ENCODE data around the gene PTPRG.
"Not testable (repeated sequence)": the region's sequence is repeated elsewhere in the genome, so short reads cannot be mapped to it uniquely, and the experiment has no call there.

PTPRG gene

DNA sequence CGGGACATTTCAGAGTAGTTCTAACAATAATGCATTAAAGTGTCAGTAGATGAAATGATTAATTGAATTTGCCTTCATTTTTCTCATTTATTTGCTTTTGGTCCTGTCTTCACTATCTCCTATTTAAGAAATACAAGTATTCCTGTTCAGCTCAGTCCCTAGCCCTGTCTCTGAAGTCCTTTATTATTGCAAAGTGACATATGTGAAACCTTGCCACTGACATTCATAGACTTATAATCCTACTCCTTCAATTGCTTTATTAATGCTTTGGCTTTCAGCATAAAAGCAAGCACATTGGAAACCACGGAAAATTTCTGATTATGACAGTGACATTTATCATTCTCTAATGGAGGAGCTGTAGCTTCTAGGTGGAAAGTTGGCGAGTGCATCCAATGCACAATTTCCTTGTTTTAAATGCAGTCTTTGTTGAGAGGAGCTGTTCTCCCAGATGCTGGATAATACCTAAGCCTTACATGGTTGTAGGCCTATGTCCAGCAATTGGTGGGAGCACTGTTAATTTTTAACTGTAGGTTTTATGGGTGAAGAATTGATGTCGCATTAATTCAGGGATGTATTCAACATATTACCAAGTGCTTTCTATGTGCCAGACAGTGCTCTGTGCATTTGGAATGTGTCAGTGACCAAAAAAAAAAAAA, 474.2 kb downstream of the PTPRG start:
- no peak for DNase-seq (ENCODE audit: insufficient read length)
- no peak for TF ChIP-seq TAF1 (IDR thresholded peaks at IDR 0.05; ENCODE audit: borderline replicate concordance, low read depth, low read length)
- no peak for TF ChIP-seq POLR2AphosphoS5 (IDR thresholded peaks at IDR 0.05; ENCODE audit: low read depth, low read length)
- TF ChIP-seq POLR2A (IDR thresholded peaks at IDR 0.05; ENCODE audit: low read depth, low read length), result no peak

DNA sequence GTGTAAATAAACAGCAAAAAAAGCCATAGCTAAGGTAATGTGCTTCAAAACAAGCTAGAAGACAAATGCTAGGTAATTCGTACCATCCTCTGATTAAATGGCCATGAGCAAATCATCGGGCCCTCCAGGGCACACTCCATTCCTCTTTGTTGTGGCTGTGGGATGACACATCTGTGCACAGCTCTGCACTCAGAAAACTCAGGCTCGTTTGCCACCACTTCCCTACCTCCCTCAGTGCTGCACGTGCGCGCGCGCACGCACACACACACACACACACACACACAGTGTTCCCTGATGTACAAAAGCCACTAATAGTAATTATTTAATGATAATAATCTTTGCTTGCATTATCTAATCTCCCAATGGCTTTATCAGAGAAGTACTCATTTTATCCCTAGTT, 475.4 kb downstream of the PTPRG start:
- DNase-seq (ENCODE audit: insufficient read length) (no peak), FAIRE-seq (no peak)
- TF ChIP-seq POLR2A (IDR thresholded peaks at IDR 0.05; ENCODE audit: low read depth, low read length) (no peak), POLR2AphosphoS5 (IDR thresholded peaks at IDR 0.05; ENCODE audit: low read depth, low read length) (no peak), TAF1 (IDR thresholded peaks at IDR 0.05; ENCODE audit: borderline replicate concordance, low read depth, low read length) (no peak)

More for the DNA sequence above, 474.2 kb downstream of the PTPRG start:
- no peak for FAIRE-seq

DNA sequence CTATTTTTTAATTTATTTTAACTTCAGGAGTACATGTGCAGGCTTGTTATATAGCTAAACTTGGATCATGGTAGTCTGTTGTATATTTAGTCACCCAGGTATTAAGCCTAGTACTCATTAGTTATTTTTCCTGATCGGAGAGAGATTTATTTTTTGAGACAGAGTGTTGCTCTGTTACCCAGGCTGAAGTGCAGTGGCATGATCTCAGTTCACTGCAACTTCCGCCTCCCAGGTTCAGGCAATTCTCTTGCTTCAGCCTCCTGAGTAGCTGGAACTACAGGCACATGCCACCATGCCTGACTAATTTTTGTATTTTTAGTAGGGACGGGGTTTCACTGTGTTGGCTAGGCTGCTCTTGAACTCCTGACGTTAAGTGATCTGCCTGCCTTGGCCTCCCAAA, 477.4 kb downstream of the PTPRG start:
- FAIRE-seq; DNase-seq (ENCODE audit: insufficient read length): not testable (repeated sequence)

DNA sequence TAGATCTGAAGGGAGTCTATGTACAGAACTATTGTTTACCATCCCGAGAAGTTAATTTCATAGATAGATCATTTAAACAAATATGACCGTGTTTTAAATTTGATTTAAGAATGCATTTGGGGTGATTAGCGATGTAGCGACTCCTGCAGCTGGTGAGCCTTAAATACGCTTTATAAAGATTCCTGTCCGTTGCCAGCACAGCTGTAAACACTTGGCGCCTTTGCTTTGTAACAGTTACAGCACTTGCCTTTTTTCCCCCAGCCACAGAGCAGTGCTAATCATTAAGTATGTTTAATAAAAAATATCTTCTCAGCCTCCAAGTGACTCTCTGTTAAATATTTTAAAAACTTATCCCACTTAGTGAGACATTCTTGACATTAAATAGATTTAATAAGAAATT, 478.2 kb downstream of the PTPRG start:
- FAIRE-seq, result no peak
- TF ChIP-seq POLR2AphosphoS5 (IDR thresholded peaks at IDR 0.05; ENCODE audit: low read depth, low read length) (no peak), TAF1 (IDR thresholded peaks at IDR 0.05; ENCODE audit: borderline replicate concordance, low read depth, low read length) (no peak), POLR2A (IDR thresholded peaks at IDR 0.05; ENCODE audit: low read depth, low read length) (no peak)
- no peak for DNase-seq (ENCODE audit: insufficient read length)

DNA sequence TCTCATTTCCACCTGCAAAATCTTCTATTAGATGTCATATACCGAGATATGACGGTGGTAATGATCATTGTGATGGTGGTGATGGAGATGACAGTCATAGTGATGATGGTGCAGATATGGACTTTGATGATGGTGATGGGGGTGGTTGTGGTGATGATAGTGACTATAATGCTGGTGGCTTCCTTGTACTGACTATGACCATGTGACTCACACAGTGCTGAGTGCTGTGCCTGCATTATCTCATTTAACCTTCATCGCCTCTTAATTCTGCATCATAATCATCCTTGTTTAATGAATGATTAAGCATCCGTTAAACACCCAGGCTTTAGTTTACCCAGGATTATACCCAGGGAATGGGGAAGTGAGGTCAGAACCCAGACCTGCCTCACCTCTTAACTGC, 480.3 kb downstream of the PTPRG start:
- FAIRE-seq (no peak), DNase-seq (ENCODE audit: insufficient read length) (no peak)

DNA sequence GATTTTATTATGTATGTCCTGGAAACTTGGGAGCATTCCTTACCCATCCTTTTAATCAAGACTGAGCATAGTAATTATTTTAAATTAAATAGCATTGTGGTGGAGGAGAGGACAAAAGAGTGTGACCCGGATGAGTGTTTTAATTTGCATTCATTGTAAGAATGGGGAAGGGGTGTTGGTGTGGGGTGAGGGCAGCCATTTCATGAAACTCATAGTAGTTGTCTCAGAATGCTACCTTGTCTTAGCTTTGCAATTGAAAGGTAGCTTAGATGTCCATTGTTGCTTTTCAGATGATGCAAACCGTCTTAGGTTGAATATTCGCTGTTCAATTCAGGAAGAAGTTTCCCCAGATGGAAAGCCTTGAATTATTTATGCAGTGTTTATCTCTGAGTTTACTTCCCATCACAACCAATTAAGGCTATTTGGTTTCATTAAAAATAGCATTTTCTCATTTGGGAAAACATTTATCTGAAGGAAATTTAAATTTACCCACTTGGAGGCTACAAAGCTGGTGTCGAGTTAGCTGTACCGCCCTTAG, 483.6 kb downstream of the PTPRG start:
- TF ChIP-seq TAF1 (IDR thresholded peaks at IDR 0.05; ENCODE audit: borderline replicate concordance, low read depth, low read length) (no peak), POLR2A (IDR thresholded peaks at IDR 0.05; ENCODE audit: low read depth, low read length) (no peak)
- DNase-seq (ENCODE audit: insufficient read length), result no peak
- FAIRE-seq, result no peak

More for the DNA sequence above, 480.3 kb downstream of the PTPRG start:
- TF ChIP-seq POLR2A (IDR thresholded peaks at IDR 0.05; ENCODE audit: low read depth, low read length), result no peak
- no peak for TF ChIP-seq POLR2AphosphoS5 (IDR thresholded peaks at IDR 0.05; ENCODE audit: low read depth, low read length)
- TF ChIP-seq TAF1 (IDR thresholded peaks at IDR 0.05; ENCODE audit: borderline replicate concordance, low read depth, low read length), result no peak

DNA sequence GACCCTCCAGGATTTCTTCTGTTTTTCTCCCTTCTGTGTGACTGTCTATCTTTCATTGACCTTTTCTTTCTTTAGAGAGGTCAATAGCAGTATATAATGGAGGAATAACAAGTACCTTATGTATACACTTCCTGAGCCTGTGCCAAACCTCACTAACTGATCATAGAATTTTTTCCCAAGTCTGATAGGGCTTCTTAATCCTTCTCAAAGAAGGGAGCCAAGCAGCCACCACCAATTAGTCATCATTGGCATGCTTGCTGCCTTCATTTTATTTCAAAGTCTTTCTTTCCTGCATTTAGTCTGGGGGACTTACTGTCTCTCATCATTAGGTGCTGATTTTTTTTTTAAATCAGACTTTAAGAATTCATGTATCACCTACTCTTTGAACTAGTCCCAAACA, 485.0 kb downstream of the PTPRG start:
- DNase-seq (ENCODE audit: insufficient read length) (no peak), FAIRE-seq (no peak)
- no peak for TF ChIP-seq POLR2AphosphoS5 (IDR thresholded peaks at IDR 0.05; ENCODE audit: low read depth, low read length)
- TF ChIP-seq TAF1 (IDR thresholded peaks at IDR 0.05; ENCODE audit: borderline replicate concordance, low read depth, low read length), result no peak
- TF ChIP-seq POLR2A (IDR thresholded peaks at IDR 0.05; ENCODE audit: low read depth, low read length), result no peak

DNA sequence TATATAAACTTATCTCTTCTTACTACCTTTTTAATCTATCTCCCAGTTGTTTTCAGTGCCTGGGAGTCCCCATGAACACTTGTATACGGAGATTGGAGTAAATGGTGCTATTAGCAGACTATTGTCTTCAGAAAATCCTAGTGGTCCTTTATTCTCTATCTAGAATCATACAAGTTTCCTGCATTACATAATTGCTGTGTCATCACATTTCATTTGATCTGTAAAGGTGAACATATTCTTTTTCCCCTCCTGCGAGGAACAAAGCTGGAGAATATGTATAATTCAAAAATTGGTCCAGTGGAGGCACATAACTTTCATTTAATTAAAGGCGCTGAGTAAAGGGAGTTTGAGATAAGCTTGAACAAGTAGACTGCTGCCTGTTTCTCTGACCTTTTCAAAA, 487.2 kb downstream of the PTPRG start:
- no peak for FAIRE-seq
- no peak for TF ChIP-seq TAF1 (IDR thresholded peaks at IDR 0.05; ENCODE audit: borderline replicate concordance, low read depth, low read length)
- TF ChIP-seq POLR2AphosphoS5 (IDR thresholded peaks at IDR 0.05; ENCODE audit: low read depth, low read length), result no peak
- no peak for TF ChIP-seq POLR2A (IDR thresholded peaks at IDR 0.05; ENCODE audit: low read depth, low read length)
- no peak for DNase-seq (ENCODE audit: insufficient read length)

DNA sequence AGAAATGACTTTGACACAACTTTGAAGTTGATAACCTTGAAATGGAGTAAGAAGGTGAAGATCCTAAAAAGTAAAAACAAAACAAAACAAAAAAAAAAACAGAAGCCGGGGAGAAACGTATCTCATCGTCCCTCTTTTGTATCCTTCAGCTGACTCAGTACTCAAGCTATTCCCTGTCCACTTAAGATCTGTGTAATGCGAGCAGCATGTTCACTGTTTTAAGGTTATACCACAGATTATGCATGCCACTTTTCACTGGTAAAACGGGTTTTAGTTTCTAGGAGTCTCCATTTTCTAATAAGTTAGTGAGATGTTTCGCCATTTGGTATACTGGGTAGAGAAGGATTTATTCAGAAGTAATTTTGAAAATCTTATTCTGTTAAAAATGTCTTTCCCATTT, 487.7 kb downstream of the PTPRG start:
- DNase-seq (ENCODE audit: insufficient read length), result no peak
- TF ChIP-seq TAF1 (IDR thresholded peaks at IDR 0.05; ENCODE audit: borderline replicate concordance, low read depth, low read length) (no peak), POLR2A (IDR thresholded peaks at IDR 0.05; ENCODE audit: low read depth, low read length) (no peak), POLR2AphosphoS5 (IDR thresholded peaks at IDR 0.05; ENCODE audit: low read depth, low read length) (no peak)
- no peak for FAIRE-seq

DNA sequence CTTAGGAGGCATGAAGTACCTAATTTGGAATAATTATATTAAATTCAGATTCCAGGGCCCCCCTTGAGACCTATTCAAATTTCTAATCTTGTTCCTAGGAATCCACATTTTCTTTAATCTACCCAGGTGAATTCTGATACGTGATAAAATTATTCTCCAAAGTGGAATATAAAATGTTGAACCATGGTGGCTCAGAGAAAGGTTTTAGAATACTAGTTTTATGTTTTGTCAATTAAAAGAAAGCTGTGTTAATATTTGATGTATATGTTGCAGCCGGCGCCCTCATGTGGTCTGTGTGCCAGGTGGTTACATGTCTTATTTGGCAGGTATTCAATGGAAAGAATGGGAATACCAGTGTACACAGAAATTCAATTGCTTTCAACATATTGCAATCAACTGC, 490.1 kb downstream of the PTPRG start:
- no peak for DNase-seq (ENCODE audit: insufficient read length)
- no peak for TF ChIP-seq POLR2A (IDR thresholded peaks at IDR 0.05; ENCODE audit: low read depth, low read length)
- no peak for TF ChIP-seq TAF1 (IDR thresholded peaks at IDR 0.05; ENCODE audit: borderline replicate concordance, low read depth, low read length)
- TF ChIP-seq POLR2AphosphoS5 (IDR thresholded peaks at IDR 0.05; ENCODE audit: low read depth, low read length), result no peak
- no peak for FAIRE-seq

DNA sequence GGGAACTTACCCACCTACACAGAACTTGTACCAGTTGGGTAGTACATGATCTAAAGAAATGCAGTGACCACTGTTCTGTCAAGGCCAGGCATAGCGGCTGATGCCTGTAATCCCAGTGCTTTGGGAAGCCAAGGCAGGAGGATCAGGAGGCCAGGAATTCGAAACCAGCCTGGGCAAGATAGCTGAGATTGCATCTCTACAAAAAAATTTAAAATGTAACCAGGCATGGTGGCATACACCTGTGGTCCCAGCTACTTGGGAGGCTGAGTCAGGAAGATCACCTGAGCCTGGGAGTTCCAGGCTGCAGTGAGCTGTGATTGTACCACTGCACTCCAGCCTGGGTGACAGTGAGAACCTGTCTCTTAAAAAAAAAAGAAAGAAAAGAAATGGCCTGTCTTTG, 491.0 kb downstream of the PTPRG start:
- FAIRE-seq (no peak), DNase-seq (ENCODE audit: insufficient read length) (no peak)
- no peak for TF ChIP-seq TAF1 (IDR thresholded peaks at IDR 0.05; ENCODE audit: borderline replicate concordance, low read depth, low read length)

DNA sequence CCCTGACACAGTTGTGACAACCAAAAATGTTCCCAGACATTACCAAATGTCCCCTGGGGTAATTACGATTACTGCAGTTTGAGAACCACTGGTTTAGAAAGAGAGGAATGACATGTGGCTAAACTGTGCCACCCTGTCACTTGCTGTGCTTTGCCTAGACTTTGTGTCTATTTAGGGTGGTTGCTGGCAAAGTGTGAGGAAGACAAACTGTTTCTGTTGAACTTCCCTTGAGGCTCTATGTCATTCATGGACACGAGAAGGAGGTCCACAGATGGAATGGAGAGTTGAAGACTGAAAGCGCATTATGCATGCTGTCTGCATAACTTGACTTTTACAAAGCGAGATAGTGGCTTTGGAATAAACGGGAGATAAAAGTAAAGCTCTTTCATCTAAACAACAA, 495.3 kb downstream of the PTPRG start:
- FAIRE-seq (no peak), DNase-seq (ENCODE audit: insufficient read length) (no peak)
- no peak for TF ChIP-seq POLR2A (IDR thresholded peaks at IDR 0.05; ENCODE audit: low read depth, low read length)
- no peak for TF ChIP-seq TAF1 (IDR thresholded peaks at IDR 0.05; ENCODE audit: borderline replicate concordance, low read depth, low read length)
- no peak for TF ChIP-seq POLR2AphosphoS5 (IDR thresholded peaks at IDR 0.05; ENCODE audit: low read depth, low read length)
